GM10266 (cell line): Measurements from ENCODE around the gene TMEM72.
A peak's percentile ranks its signal among the peaks of the same experiment; 100 is the strongest.

Experiments
- DNase-seq: peaks from one replicate; pipeline ENCODE4 v3.0.0; 2012; ENCODE audit errors: extremely low spot score
- TF ChIP-seq, protein P1 (sequence below): IDR thresholded peaks from 2 replicates; pipeline ENCODE4 v1.5.1; 2012; ENCODE audit warnings: mild to moderate bottlenecking, low read depth; ENCODE audit not compliant: control insufficient read depth, insufficient read depth; ENCODE audit errors: missing control alignments

Gene TMEM72

DNA sequence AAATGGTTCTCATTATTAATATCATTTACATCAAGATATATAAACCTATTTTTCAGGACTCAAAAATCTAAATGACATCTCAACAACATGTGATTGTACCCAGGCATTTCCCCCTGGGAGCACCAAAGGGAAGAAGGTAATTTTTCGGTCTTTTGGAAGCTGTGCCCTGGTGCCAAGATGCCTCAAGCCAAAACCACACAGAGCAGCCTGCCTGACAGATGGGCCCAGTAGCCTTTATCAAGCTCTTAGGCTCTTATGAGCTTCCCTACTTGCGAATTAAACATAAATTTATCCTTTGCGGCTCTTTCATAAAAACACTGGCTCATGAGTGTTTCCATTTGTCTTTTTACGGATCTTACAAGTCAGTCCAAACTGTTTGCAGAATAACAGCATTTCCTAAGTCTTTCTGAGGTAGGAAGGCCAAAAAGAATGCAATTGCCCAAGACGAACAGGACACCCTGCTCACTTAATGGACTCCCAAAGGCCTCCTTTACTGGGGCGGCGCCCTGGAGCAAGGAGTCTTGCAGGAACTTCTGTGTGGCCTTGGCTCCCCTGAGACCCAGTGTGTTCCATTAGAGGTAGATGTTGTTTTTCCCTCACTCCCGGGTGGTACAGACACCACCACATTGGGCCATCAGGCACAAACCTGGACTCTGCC is 44.4 kb downstream of the TMEM72 start:
- TF ChIP-seq, protein P1, sequence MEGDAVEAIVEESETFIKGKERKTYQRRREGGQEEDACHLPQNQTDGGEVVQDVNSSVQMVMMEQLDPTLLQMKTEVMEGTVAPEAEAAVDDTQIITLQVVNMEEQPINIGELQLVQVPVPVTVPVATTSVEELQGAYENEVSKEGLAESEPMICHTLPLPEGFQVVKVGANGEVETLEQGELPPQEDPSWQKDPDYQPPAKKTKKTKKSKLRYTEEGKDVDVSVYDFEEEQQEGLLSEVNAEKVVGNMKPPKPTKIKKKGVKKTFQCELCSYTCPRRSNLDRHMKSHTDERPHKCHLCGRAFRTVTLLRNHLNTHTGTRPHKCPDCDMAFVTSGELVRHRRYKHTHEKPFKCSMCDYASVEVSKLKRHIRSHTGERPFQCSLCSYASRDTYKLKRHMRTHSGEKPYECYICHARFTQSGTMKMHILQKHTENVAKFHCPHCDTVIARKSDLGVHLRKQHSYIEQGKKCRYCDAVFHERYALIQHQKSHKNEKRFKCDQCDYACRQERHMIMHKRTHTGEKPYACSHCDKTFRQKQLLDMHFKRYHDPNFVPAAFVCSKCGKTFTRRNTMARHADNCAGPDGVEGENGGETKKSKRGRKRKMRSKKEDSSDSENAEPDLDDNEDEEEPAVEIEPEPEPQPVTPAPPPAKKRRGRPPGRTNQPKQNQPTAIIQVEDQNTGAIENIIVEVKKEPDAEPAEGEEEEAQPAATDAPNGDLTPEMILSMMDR = no peak
- no peak for DNase-seq

DNA sequence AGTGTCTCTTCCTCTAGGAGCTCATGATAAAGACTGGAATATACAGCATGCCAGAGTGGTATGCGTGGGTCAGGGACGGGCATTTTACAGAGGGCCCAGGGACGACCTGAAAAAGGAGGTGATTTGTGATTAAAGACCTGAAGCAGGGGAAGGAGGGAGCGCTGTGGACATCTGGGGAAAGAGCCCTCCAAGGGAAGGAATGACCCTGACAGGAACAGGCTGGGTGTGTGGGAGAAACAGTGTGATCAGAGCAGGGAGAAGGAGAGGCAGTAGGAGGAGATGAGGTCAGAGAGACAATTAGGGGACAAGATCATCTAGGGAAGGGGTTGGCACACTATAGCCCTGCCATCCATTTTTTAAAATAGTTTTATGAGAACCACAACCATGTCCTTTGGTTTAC is 45.1 kb downstream of the TMEM72 start:
- TF ChIP-seq, protein P1 = no peak
- no peak for DNase-seq

DNA sequence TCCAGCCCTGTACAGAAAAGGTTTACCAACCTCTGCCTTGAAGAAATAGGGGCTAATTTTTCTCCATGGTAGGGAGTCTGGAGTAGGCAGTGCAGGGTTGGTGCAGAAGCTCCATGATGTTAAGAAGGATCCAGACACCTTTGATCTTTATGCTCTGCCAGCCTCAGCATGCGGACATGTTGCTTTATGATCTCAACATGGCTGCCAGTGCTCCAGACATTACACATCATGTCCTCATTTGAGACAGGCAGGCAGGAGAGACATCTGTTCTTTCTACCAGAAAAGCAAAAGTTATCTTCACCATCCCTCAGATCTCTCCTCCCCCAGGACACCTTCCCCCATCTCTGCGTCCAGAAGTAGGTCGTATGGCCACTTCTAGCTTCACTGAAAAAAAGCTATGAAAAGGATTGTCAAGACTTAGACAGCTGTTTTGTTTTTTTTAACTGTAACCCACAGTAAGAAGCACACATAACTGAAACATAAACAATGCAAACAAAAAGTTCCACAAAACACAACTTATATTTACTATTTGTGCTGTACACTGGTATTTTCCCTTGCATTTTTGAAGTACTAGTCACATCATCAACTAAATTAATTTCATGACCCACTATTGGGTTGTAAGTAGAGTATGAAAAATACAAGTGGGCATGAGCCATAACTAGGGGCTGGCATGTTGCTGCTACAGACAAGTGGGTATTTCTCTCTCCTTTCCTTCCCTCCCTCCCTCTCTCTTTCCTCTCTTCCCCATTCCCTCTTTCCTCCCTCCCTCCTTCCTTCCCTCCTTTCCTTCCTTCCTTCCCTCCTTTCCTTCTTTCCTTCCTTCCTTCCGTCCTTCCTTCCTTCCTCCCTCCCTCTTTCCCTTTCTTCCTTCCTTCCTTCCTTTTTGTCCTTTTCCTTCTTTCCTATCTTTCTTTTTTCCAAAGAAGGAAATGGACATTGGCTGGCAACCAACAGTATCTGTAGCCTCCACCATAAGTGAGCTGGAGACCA is 45.9 kb downstream of the TMEM72 start:
- TF ChIP-seq, protein P1 = no peak

GRCh38 chr10:44958196-44958897 is 47.2 kb downstream of the TMEM72 start:
- no peak for DNase-seq
- TF ChIP-seq, protein P1 = no peak

More for the DNA sequence above, 45.9 kb downstream of the TMEM72 start:
- no peak for DNase-seq

GRCh38 chr10:44958898-44959246 is 47.7 kb downstream of the TMEM72 start:
- DNase-seq = no peak
- TF ChIP-seq, protein P1 = no peak

DNA sequence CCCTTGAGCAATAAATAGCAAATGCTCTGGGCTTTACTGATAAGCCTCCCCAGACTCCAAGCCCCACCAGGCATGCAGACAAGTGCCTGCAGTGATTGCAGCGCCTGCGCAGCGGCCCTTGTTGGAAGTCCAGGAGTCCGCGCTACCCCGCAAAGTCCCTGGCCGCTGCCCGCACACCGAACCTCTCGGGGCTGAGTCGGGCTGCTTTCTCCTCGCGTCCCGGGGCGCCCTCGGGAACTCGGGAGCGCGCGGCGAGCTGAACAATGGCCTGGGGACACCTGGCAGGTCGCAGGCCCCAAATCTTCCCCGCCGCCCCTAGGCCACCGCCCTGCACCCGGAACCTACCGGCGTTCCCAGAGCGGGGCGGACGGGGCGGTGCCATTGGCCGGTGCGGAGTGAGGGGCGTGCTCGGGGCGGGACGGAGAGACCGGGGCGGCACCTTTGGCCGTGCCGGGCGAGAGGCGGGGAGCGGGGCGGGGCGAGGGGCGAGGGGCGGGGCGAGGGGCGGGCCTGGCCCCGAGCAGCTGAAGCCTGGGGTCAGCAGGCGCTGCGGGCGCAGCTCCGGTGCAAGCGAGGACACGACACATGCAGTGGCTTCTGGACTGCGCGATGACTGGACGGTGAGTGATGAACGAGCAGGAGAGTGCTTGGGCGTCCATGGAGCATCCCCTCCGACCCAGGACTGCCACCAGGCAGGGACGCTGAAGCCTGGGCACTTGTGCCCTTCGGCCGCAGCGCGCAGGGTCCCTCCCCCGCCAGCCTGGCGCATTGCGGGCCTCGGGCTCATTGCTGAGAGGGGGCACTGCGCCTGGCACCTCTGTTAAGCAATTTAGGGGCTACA is 48.3 kb downstream of the TMEM72 start, which contains the start of gene RASSF4:
Gene RASSF4 (plus strand): TSS at position 556 of the 841 bp plus-strand sequence. CDS start 10,401 bp downstream, outside the sequence.
- peak; percentile 96 for DNase-seq
- TF ChIP-seq, protein P1 = no peak
